GM21619 (cell line): ENCODE measurements around the gene RASSF10.

Source experiments
- ATAC-seq: cut with Tn5 transposase; IDR thresholded peaks from one replicate; pipeline ENCODE4 v1.9.1; 2021; ENCODE audit not compliant: unreplicated experiment

The RASSF10 gene

GRCh38 chr11:13008625-13009475 is at the start of gene RASSF10:
TSS of gene RASSF10 (plus strand) at chr11:13009316. CDS start at chr11:13009577, 261 bp downstream.
- peak; percentile 41 for ATAC-seq

DNA sequence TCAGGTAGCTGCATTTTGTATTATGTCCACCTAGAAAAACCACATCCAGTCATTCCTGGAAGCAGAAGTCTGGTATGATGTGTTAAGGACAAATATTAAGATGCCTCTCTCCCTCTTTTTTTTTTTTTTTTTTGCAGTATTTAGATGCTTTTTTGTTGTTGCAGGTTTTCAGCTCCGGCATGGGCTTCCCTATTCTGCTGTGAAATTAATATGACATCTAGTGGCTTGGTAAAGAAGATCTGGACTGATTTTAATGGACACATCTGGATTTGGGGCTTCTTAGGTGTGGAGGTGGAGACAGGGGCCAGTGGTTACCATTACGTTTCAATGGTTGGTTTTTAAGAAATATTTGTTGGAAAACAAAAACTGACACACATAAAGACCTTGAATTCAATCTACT is 47.5 kb upstream of the RASSF10 start:
- ATAC-seq = no peak

DNA sequence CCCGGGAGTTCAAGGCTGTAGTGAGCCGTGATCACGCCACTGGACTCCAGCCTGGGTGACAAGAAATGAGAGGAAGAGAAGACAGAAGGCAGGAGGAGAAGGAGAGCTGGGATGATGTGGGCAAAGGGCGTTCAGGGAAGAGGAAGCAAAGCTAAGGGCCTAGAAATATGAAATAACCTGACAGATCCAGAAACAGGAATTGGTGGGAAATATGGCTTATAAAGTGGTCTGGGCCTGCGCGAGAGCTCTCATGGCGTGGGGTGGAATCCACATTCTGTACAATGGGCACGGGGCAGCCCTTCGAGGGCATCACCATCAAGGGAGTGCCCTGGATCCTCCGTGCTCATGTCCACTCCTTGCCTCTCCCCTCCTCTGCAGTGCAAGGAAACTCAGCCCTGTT is 46.8 kb upstream of the RASSF10 start:
- ATAC-seq = no peak

DNA sequence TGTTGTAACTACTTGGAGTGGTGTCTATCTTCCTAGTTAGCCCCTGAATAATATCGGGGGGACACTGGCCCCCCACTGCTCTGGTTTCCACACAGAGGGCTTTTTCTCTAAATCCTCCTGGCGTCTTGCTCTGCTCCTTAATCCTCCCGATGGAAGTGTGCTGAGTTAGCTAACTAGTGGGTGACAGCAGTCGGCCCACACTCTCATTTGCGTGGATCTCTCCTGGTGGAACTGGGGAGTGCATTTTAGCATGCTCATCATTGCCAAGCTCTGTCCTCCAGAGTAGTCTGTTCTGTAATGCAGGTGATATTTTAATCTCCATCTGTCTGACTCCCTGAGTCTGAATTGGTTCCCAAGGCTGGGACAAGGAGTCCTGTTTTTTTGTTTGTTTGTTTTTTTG is 46.1 kb upstream of the RASSF10 start:
- no peak for ATAC-seq

DNA sequence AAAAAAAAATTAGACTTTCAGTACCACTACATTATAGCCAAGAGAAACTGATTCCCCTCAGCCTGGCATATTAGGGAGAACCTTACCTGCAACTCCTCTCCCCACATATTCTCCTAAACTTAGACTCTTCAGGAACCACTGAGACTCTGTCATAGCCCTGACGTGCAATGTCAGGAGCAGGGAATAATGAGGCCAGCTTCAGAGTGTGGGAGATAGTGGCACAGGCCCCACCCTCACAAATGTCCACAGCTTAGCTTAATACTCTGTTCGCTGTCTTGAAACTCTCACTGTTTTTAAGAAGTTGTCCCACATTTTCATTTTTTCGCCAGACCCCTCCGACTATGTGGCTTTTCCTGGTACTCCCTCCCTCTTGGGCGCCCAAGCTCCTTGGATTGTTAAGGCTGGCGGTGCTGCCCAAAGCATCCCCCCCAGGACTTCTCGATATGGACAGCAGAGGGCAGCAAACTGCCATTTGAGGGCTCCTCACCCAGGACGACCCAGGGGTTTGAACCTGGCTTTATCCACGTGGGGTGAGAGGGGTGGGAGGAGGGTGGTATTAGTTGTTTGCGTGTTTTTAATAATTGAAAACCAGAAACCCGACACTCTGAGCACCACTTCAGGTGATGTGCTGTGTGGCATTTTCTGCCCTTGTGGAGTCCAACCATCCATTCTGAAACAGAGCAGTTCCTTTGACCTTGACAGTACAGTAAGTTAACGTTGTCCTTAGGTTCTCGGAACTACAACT is 45.2 kb upstream of the RASSF10 start:
- no peak for ATAC-seq

DNA sequence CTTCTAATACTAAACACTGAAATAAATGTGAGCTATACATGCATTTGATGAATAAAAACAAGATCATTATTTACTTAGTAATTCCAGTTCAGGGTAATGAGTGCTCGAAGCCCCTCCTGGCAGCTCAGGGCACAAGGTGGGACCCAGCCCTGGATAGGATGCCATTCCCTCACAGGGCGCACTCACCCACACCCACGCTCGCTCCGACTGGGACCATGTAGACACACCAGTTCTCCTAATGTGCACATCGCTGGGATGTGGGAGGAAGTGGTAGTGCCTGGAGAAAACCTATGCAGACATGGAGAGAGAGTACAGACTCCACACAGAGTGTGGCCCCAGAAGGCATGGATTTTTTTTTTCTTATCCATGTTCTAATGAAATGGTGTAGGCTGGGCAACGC is 44.5 kb upstream of the RASSF10 start:
- no peak for ATAC-seq

DNA sequence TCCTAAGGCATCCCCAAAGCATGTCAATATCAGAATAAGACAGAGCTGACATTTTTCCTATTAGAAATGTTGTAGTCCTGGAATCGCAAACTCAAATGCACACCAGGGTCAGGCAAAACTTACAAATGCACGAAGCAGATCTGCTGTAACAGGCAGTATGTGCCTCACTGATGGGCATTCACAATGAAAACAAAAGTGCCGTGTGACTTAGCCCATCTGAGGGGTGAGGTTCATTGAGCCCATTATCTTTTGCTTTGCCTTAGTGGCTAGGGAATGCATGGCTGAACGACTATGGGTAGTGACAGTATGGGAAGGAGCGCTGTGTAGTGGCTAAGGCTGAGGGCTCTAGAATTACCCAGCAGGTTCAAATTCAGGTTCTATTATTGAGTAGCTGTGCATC is 43.1 kb upstream of the RASSF10 start:
- no peak for ATAC-seq

- ATAC-seq = no peak
Observed at GRCh38 chr11:12968101-12968500, 41.0 kb upstream of the RASSF10 start.

DNA sequence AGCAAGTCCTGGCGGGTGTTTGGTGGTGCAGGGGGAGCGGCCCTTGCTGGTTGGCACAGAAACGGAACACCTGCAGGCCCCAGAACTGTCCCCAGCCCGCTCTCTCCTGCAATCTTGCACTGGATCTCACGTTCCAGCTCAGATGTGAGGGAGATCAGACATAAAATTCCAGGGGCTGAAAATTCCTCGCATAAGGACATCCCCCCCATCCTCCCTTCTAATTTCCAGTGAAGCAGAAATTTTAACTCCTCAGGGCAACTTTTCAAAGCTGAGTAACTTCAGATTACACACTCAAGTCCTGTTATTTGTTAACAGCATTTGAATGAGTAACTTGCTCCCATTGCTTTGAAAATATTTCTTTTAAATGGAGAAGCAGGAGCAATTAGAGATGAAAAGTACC is 40.3 kb upstream of the RASSF10 start:
- ATAC-seq = no peak

GRCh38 chr11:12971955-12972354 is 37.2 kb upstream of the RASSF10 start:
- no peak for ATAC-seq

GRCh38 chr11:12973528-12974181 is 35.5 kb upstream of the RASSF10 start:
- ATAC-seq = no peak

- no peak for ATAC-seq
Observed at GRCh38 chr11:12975195-12975594, 33.9 kb upstream of the RASSF10 start.

DNA sequence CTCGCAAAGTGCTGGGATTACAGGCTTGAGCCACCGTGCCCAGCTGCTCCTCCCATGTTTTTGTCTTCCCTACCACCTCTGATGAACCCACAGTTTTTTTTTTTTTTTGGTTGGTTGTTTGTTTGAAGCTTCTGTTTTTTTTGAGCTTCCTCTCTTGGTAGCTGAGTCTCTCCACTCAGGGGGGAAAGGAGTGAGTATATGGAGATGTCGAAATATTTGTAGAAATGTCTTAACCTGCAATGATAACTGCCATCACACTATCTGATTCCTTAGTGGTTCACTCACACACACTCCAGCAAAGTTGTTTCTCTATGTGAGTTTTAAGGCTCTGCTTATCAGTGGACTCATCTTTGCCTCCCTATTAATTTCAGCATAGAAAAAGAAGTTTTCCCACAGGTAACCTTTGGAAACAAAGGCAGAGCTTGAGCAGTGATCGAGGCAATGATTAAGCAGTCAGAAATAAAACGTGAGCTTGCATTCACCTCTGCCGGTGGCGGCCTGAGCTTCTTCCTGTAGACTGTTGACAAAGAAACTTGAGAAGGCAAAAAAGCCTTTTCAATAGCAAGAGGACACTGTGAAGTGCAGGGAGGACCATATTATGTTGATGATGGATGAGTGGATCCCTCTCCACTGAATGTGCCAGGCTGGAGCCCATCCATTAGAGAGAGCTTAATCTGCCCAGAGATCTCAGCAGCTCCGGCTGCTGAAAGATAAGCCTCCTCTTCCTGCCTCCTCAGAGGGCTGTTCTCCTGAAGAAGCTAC is 29.0 kb upstream of the RASSF10 start:
- no peak for ATAC-seq

- ATAC-seq = no peak
Observed at GRCh38 chr11:12981676-12982522, 27.2 kb upstream of the RASSF10 start.

DNA sequence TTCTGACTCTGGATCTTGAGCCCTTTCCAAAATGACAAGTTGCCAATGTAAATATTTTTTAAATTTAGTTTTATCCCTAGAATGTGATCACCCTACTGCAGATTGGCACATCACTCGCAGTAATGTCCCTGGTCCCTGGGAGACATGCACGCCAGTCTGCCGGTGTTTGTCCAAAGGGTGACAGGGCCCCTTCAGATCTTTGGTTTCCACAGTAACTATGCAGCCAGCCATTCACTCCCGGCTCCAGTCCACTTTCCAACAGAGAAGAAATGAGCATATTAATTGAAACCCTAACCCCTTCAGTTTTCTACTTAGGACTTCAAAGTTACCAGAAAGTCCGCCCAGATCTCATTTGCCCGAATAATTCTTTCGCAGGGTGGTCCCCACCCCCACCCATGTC is 25.8 kb upstream of the RASSF10 start:
- ATAC-seq = no peak

- no peak for ATAC-seq
Observed at GRCh38 chr11:12986194-12986898, 22.8 kb upstream of the RASSF10 start.

DNA sequence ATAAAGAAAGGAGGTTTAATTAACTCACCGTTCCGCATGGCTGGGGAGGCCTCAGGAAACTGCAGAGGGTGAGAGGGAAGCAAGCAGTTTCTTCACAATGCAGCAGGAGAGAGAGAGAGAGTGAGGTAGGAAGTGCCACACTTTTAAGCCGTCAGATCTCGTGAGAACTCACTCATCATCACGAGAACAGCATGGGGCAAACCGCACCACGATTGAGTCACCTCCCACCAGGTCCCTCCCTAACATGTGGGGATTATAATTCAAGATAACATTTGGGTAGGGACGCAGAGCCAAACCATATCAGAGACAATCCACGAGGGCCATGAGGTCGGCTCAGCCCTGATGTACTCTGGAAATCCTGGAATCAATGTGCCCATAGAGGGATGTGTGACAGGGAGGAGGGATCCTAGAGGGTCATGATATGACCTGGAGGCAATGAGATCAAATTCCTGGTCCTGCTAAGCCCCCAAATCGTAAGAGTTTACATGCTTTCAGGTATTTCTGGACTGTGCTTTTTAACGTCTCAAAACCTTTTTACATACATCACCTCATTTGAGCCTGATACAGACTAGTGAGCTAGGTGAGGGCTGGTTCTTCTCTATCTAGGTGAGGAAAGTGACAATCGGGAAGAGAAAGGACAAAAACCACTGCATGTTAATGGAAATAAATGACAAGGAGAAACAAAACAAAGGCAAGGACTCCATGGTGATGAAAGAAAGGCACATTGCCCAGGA is 19.5 kb upstream of the RASSF10 start:
- ATAC-seq = no peak

DNA sequence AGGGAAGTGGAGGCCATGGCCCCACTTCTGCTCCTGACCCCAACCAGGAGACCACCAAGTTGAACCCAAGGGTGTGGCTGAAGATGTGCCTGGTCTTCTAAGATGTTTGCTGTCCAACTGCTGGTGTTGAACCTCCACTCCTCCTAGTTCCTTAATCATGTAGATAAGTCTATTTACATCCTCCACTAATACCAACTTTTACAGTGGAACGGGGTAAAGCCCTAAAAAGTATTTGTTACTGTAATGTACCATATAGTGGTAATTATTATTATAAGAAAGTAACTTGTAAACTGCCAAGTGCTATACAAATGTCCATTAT is 19.0 kb upstream of the RASSF10 start:
- ATAC-seq = no peak

GRCh38 chr11:12991426-12991825 is 17.7 kb upstream of the RASSF10 start:
- ATAC-seq = no peak
